HG02884 (cell line): Measurements from ENCODE around the gene TMEM200A.
A peak's percentile ranks its signal among the peaks of the same experiment; 100 is the strongest.
"Not testable (repeated sequence)": the region's sequence is repeated elsewhere in the genome, so short reads cannot be mapped to it uniquely, and the experiment has no call there.

ENCODE experiments used
- ATAC-seq: cut with Tn5 transposase; IDR thresholded peaks from one replicate; pipeline ENCODE4 v1.9.1; 2021; ENCODE audit warnings: mild to moderate bottlenecking, moderate library complexity; ENCODE audit not compliant: unreplicated experiment

The TMEM200A gene

GRCh38 chr6:130365166-130366106, at the start of gene TMEM200A:
Gene TMEM200A (plus strand): TSS chr6:130366017. CDS start chr6:130440423, 74,406 bp downstream.
- ATAC-seq, result peak; percentile 53

- ATAC-seq, result no peak
Measured at GRCh38 chr6:130320908-130321307, 44.9 kb upstream of the TMEM200A start.

GRCh38 chr6:130322673-130323268, 43.0 kb upstream of the TMEM200A start:
- no peak for ATAC-seq

GRCh38 chr6:130324657-130325056, 41.2 kb upstream of the TMEM200A start:
- no peak for ATAC-seq

- ATAC-seq, result no peak
Measured at GRCh38 chr6:130326496-130326895, 39.3 kb upstream of the TMEM200A start.

- no peak for ATAC-seq
Measured at GRCh38 chr6:130337534-130337933, 28.3 kb upstream of the TMEM200A start.

- ATAC-seq, result not testable (repeated sequence)
Measured at GRCh38 chr6:130346324-130346723, 19.5 kb upstream of the TMEM200A start.

GRCh38 chr6:130354322-130354721, 11.5 kb upstream of the TMEM200A start:
- no peak for ATAC-seq

GRCh38 chr6:130355572-130355971, 10.2 kb upstream of the TMEM200A start:
- ATAC-seq, result no peak

- ATAC-seq, result no peak
Measured at GRCh38 chr6:130357436-130357835, 8.4 kb upstream of the TMEM200A start.

- no peak for ATAC-seq
Measured at GRCh38 chr6:130359736-130360135, 6.1 kb upstream of the TMEM200A start.

- no peak for ATAC-seq
Measured at GRCh38 chr6:130362128-130362527, 3.7 kb upstream of the TMEM200A start.

GRCh38 chr6:130364224-130364780, 1.5 kb upstream of the TMEM200A start:
- ATAC-seq, result no peak

- peak; percentile 18 for ATAC-seq
Measured at GRCh38 chr6:130366107-130367005, 539 bp downstream of the TMEM200A start.

- ATAC-seq, result no peak
Measured at GRCh38 chr6:130367767-130368166, 1.9 kb downstream of the TMEM200A start.

- ATAC-seq, result no peak
Measured at GRCh38 chr6:130368576-130368975, 2.8 kb downstream of the TMEM200A start.

GRCh38 chr6:130369831-130370230, 4.0 kb downstream of the TMEM200A start:
- ATAC-seq, result no peak

GRCh38 chr6:130371921-130372420, 6.2 kb downstream of the TMEM200A start:
- no peak for ATAC-seq

- no peak for ATAC-seq
Measured at GRCh38 chr6:130372786-130373185, 7.0 kb downstream of the TMEM200A start.

GRCh38 chr6:130373992-130374391, 8.2 kb downstream of the TMEM200A start:
- no peak for ATAC-seq

- ATAC-seq, result no peak
Measured at GRCh38 chr6:130376936-130377335, 11.1 kb downstream of the TMEM200A start.
